K562 (cell line): Measurements from ENCODE around the gene DNAJC30. TPM values are rescaled to one million over a fixed set of nuclear protein-coding genes. Genes with fewer than 3 reads are reported as not detected.
A peak's percentile ranks its signal among the peaks of the same experiment; 100 is the strongest.

Source experiments
- CBX5 ChIP-seq: IDR thresholded peaks from 2 replicates; pipeline ENCODE4 v1.6.1; 2014; ENCODE audit warnings: low read depth, borderline replicate concordance
- FOXK2 ChIP-seq, 2 experiments: fragments of 450-650 bp; IDR thresholded peaks in 1 of 2; conservative IDR thresholded peaks in 1 of 2; 2 replicates each; pipeline ENCODE4 v1.6.1; 2016; ENCODE audit warnings: low read depth in 2 of 2, mild to moderate bottlenecking in 1 of 2
- JUNB ChIP-seq: fragments of 450-650 bp; formaldehyde crosslinking; conservative IDR thresholded peaks from 2 replicates; pipeline ENCODE4 v1.4.0; 2020; ENCODE audit warnings: mild to moderate bottlenecking
- MAFG ChIP-seq: fragments of 450-650 bp; conservative IDR thresholded peaks from 2 replicates; pipeline ENCODE4 v1.6.1; 2016; ENCODE audit warnings: missing genetic modification characterization, missing compliant biosample characterization
- MTF1 ChIP-seq: fragments of 250-450 bp; sonication (Bioruptor Pico); IDR thresholded peaks from 2 replicates; pipeline ENCODE4 v1.9.0; 2021; ENCODE audit warnings: moderate library complexity, mild to moderate bottlenecking, inconsistent platforms, borderline replicate concordance
- MYBL2 ChIP-seq, 2 experiments: fragments of 450-650 bp in 1 of 2; sonication (generic) in 1 of 2; formaldehyde crosslinking in 1 of 2; IDR thresholded peaks; 2 replicates each; pipeline versions ENCODE4 v1.6.1 to v1.8.1; 2017 to 2022; ENCODE audit warnings: borderline replicate concordance in 1 of 2, inconsistent platforms in 1 of 2, low read depth in 1 of 2, mild to moderate bottlenecking in 1 of 2, missing genetic modification reagents in 1 of 2, moderate library complexity in 1 of 2
- RFX1 ChIP-seq: fragments of 450-650 bp; IDR thresholded peaks from 2 replicates; pipeline ENCODE4 v1.6.1; 2016; ENCODE audit warnings: mild to moderate bottlenecking, moderate library complexity
- SREBF2 ChIP-seq: sonication (generic); formaldehyde crosslinking; IDR thresholded peaks from 2 replicates; pipeline ENCODE4 v1.4.0; 2020; ENCODE audit warnings: mild to moderate bottlenecking, missing genetic modification reagents
- TAF15 ChIP-seq: fragments of 200-400 bp; formaldehyde crosslinking; IDR thresholded peaks from 2 replicates; pipeline ENCODE4 v1.6.1; 2017; ENCODE audit warnings: mild to moderate bottlenecking, low read depth, low read length, moderate library complexity
- ZNF431 ChIP-seq: sonication (generic); formaldehyde crosslinking; IDR thresholded peaks from 2 replicates; pipeline ENCODE4 v1.8.0; 2022; ENCODE audit warnings: mild to moderate bottlenecking, missing genetic modification reagents
- ZNF75A ChIP-seq: fragments of 450-650 bp; formaldehyde crosslinking; IDR thresholded peaks from 2 replicates; pipeline ENCODE4 v1.4.0; 2020; ENCODE audit warnings: mild to moderate bottlenecking
- polyA plus RNA-seq, 8 experiments: library from polyadenylated mRNA; depleted of rRNA in 4 of 8; stranded (reverse) in 5 of 8; unstranded in 3 of 8; fragments of >200 nt; fragmentation: Nextera tagmentation in 2 of 8; fragmentation: Illumina TruSeq in 1 of 8; extraction: Ambion mirVana in 2 of 8; extraction: Trizol in 1 of 8; gene quantifications; 2 replicates each; pipeline versions ENCODE4 v1.2.1 to v1.2.3, GENCODE V29; 2011 to 2014; ENCODE audit warnings: inconsistent platforms in 1 of 8, missing spikeins in 1 of 8
- total RNA-seq, 7 experiments: library from RNA; depleted of rRNA in 6 of 7; stranded (reverse); fragments of >200 nt in 6 of 7; fragmentation: Illumina TruSeq in 2 of 7; extraction: Trizol in 2 of 7; gene quantifications; 2 replicates each; pipeline versions ENCODE4 v1.2.1 to v1.2.3, GENCODE V29; 2011 to 2021; ENCODE audit warnings: low replicate concordance in 1 of 7
- TF ChIP-seq, protein P1 (sequence below): fragments of 450-650 bp; formaldehyde crosslinking; IDR thresholded peaks from 2 replicates; pipeline ENCODE4 v1.4.0; 2020; ENCODE audit warnings: mild to moderate bottlenecking, moderate library complexity
- TF ChIP-seq, protein P2 (sequence below), 3 experiments: IDR thresholded peaks in 2 of 3; conservative IDR thresholded peaks in 1 of 3; 2 replicates each; pipeline ENCODE4 v1.5.1; 2011 to 2012; ENCODE audit warnings: low read length in 3 of 3, mild to moderate bottlenecking in 3 of 3, control low read depth in 2 of 3, improper control_type of control experiment in 1 of 3, inconsistent platforms in 1 of 3, low read depth in 1 of 3, mixed read lengths in 1 of 3, moderate library complexity in 1 of 3; ENCODE audit not compliant: insufficient read depth in 2 of 3
- TF ChIP-seq, protein P3 (sequence below), 2 experiments: fragments of 450-650 bp; IDR thresholded peaks; 2 replicates each; pipeline ENCODE4 v1.6.1; 2018; ENCODE audit warnings: mild to moderate bottlenecking in 2 of 2, low read depth in 1 of 2; ENCODE audit not compliant: partially characterized antibody in 2 of 2
- TF ChIP-seq, protein P4 (sequence below): fragments of 450-650 bp; formaldehyde crosslinking; IDR thresholded peaks from 2 replicates; pipeline ENCODE4 v1.4.0; 2020; ENCODE audit warnings: mild to moderate bottlenecking, moderate library complexity
- TF ChIP-seq, protein P5 (sequence below), 2 experiments: IDR thresholded peaks; 2 replicates each; pipeline ENCODE4 v1.6.1; 2011; ENCODE audit warnings: borderline replicate concordance in 1 of 2, control low read depth in 1 of 2, low read depth in 1 of 2, low read length in 1 of 2, mild to moderate bottlenecking in 1 of 2, mixed read lengths in 1 of 2, moderate library complexity in 1 of 2; ENCODE audit not compliant: insufficient read depth in 1 of 2, insufficient read length in 1 of 2, poor library complexity in 1 of 2, severe bottlenecking in 1 of 2; ENCODE audit errors: extremely low read depth in 1 of 2

Gene DNAJC30
- total and polyA plus RNA-seq, 9 of the 15 experiments (the other 6 are each of a cell fraction or from before 2014, with no cell fraction given), result 1.1 to 11.3 (median 4.6) TPM

DNA sequence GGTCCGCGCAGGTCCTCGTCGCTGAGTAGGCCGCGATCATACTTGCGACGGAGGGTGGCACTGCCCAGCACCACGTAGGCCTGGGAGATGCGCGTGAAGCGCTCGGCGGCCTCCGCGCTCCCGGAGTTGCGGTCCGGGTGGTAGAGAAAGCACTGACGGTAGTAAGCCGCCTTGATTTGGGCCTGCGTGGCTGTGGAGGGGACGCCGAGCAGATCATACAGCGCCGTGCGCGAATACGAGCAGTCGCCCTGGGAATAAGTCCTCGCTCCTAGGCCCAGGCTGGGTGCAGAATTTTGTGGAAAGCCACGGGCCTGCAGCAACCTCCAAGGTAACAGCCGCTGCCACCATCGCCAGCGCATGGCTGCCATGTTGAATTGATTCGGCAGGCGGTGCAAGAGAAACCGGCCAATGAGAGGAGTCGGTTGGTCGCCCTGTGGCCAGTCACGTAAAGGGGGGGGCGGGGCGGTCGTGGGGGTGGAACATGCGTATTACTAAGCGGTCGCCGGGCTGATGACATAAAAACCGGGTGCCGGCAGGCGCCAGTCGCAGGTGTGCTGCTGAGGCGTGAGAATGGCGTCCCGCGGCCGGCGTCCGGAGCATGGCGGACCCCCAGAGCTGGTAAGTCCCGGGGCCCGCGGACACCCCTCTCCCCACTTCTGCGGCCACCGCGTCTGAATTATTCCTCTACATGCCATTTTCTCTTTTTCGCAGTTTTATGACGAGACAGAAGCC lies at the start of gene DNAJC30, which contains the start of gene BUD23 (continued):
- TF ChIP-seq, protein P1, sequence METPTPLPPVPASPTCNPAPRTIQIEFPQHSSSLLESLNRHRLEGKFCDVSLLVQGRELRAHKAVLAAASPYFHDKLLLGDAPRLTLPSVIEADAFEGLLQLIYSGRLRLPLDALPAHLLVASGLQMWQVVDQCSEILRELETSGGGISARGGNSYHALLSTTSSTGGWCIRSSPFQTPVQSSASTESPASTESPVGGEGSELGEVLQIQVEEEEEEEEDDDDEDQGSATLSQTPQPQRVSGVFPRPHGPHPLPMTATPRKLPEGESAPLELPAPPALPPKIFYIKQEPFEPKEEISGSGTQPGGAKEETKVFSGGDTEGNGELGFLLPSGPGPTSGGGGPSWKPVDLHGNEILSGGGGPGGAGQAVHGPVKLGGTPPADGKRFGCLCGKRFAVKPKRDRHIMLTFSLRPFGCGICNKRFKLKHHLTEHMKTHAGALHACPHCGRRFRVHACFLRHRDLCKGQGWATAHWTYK, result no peak
- TF ChIP-seq ZNF431 (no peak), CBX5 (no peak), JUNB (CRISPR knock-in tag) (no peak), MAFG (tag) (no peak), MYBL2 (IDR thresholded peaks at IDR 0.05; ENCODE audit: low read depth) (no peak; the same call in 1 of the 2 replicates), MYBL2 (CRISPR knock-in tag; IDR thresholded peaks at IDR 0.05; ENCODE audit: borderline replicate concordance) (no peak), TAF15 (no peak), FOXK2 (conservative IDR thresholded peaks at IDR 0.05 in 1 of 2, IDR thresholded peaks at IDR 0.05 in 1 of 2; ENCODE audit: low read depth in 2 of 2) (peak; percentile 88 to 93), MTF1 (CRISPR knock-in tag) (no peak), SREBF2 (no peak), ZNF75A (CRISPR knock-in tag) (no peak), RFX1 (no peak; the same call in 1 of the 2 replicates)
- TF ChIP-seq, protein P2, sequence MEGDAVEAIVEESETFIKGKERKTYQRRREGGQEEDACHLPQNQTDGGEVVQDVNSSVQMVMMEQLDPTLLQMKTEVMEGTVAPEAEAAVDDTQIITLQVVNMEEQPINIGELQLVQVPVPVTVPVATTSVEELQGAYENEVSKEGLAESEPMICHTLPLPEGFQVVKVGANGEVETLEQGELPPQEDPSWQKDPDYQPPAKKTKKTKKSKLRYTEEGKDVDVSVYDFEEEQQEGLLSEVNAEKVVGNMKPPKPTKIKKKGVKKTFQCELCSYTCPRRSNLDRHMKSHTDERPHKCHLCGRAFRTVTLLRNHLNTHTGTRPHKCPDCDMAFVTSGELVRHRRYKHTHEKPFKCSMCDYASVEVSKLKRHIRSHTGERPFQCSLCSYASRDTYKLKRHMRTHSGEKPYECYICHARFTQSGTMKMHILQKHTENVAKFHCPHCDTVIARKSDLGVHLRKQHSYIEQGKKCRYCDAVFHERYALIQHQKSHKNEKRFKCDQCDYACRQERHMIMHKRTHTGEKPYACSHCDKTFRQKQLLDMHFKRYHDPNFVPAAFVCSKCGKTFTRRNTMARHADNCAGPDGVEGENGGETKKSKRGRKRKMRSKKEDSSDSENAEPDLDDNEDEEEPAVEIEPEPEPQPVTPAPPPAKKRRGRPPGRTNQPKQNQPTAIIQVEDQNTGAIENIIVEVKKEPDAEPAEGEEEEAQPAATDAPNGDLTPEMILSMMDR (IDR thresholded peaks at IDR 0.05 in 2 of 3, conservative IDR thresholded peaks at IDR 0.05 in 1 of 3; ENCODE audit: insufficient read depth in 2 of 3, low read depth in 1 of 3, low read length in 3 of 3), result no peak; a peak in 1 of 6 replicates
- TF ChIP-seq, protein P3, sequence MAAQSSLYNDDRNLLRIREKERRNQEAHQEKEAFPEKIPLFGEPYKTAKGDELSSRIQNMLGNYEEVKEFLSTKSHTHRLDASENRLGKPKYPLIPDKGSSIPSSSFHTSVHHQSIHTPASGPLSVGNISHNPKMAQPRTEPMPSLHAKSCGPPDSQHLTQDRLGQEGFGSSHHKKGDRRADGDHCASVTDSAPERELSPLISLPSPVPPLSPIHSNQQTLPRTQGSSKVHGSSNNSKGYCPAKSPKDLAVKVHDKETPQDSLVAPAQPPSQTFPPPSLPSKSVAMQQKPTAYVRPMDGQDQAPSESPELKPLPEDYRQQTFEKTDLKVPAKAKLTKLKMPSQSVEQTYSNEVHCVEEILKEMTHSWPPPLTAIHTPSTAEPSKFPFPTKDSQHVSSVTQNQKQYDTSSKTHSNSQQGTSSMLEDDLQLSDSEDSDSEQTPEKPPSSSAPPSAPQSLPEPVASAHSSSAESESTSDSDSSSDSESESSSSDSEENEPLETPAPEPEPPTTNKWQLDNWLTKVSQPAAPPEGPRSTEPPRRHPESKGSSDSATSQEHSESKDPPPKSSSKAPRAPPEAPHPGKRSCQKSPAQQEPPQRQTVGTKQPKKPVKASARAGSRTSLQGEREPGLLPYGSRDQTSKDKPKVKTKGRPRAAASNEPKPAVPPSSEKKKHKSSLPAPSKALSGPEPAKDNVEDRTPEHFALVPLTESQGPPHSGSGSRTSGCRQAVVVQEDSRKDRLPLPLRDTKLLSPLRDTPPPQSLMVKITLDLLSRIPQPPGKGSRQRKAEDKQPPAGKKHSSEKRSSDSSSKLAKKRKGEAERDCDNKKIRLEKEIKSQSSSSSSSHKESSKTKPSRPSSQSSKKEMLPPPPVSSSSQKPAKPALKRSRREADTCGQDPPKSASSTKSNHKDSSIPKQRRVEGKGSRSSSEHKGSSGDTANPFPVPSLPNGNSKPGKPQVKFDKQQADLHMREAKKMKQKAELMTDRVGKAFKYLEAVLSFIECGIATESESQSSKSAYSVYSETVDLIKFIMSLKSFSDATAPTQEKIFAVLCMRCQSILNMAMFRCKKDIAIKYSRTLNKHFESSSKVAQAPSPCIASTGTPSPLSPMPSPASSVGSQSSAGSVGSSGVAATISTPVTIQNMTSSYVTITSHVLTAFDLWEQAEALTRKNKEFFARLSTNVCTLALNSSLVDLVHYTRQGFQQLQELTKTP (IDR thresholded peaks at IDR 0.05; ENCODE audit: low read depth in 1 of 2, partially characterized antibody in 2 of 2), result peak in 1 of 2 experiments; percentile 41
- TF ChIP-seq, protein P4, sequence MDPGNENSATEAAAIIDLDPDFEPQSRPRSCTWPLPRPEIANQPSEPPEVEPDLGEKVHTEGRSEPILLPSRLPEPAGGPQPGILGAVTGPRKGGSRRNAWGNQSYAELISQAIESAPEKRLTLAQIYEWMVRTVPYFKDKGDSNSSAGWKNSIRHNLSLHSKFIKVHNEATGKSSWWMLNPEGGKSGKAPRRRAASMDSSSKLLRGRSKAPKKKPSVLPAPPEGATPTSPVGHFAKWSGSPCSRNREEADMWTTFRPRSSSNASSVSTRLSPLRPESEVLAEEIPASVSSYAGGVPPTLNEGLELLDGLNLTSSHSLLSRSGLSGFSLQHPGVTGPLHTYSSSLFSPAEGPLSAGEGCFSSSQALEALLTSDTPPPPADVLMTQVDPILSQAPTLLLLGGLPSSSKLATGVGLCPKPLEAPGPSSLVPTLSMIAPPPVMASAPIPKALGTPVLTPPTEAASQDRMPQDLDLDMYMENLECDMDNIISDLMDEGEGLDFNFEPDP (CRISPR knock-in tag), result no peak
- TF ChIP-seq, protein P5, sequence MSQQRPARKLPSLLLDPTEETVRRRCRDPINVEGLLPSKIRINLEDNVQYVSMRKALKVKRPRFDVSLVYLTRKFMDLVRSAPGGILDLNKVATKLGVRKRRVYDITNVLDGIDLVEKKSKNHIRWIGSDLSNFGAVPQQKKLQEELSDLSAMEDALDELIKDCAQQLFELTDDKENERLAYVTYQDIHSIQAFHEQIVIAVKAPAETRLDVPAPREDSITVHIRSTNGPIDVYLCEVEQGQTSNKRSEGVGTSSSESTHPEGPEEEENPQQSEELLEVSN (IDR thresholded peaks at IDR 0.05; ENCODE audit: borderline replicate concordance in 1 of 2, extremely low read depth in 1 of 2, insufficient read depth in 1 of 2, insufficient read length in 1 of 2, low read depth in 1 of 2, low read length in 1 of 2, poor library complexity in 1 of 2, severe bottlenecking in 1 of 2), result peak; percentile 17 to 44
